DOHH2 (cell line): Measurements from ENCODE around the gene LRIF1.
"Not testable (repeated sequence)": the region's sequence is repeated elsewhere in the genome, so short reads cannot be mapped to it uniquely, and the experiment has no call there.

ENCODE experiments used
- H3F3A ChIP-seq: fragments of 200-600 bp; sonication (generic), shearing (Covaris generic); 2 replicates; pipeline ENCODE4 v1.6.0; 2016; ENCODE audit warnings: antibody characterized with exemption, mild to moderate bottlenecking; ENCODE audit not compliant: control insufficient read depth, insufficient read depth
- H3K27ac ChIP-seq: fragments of 200-600 bp; sonication (generic); 2 replicates; pipeline ENCODE4 v1.5.1; 2014; ENCODE audit warnings: low read depth, mild to moderate bottlenecking, low read length, moderate library complexity
- H3K27me3 ChIP-seq: fragments of 200-600 bp; sonication (generic); 2 replicates; pipeline ENCODE4 v1.6.1; 2014; ENCODE audit warnings: mild to moderate bottlenecking, low read length, mixed read lengths; ENCODE audit not compliant: control insufficient read depth
- H3K36me3 ChIP-seq: fragments of 200-600 bp; sonication (generic); 2 replicates; pipeline ENCODE4 v1.6.1; 2014; ENCODE audit warnings: mild to moderate bottlenecking, low read length, moderate library complexity, mixed read lengths; ENCODE audit not compliant: control insufficient read depth
- H3K4me1 ChIP-seq: fragments of 200-600 bp; sonication (generic); 2 replicates; pipeline ENCODE4 v1.6.1; 2014; ENCODE audit warnings: mild to moderate bottlenecking, low read length, mixed read lengths; ENCODE audit not compliant: control insufficient read depth
- H3K4me2 ChIP-seq: fragments of 200-600 bp; sonication (generic); 2 replicates; pipeline ENCODE4 v1.6.0; 2014; ENCODE audit warnings: mild to moderate bottlenecking, low read length, moderate library complexity
- H3K4me3 ChIP-seq: fragments of 200-600 bp; sonication (generic); 2 replicates; pipeline ENCODE4 v1.5.1; 2014; ENCODE audit warnings: mild to moderate bottlenecking, low read length, mixed read lengths
- H3K79me2 ChIP-seq: fragments of 200-600 bp; sonication (generic); 2 replicates; pipeline ENCODE4 v1.6.1; 2014; ENCODE audit warnings: mild to moderate bottlenecking, low read length, mixed read lengths; ENCODE audit not compliant: control insufficient read depth
- H3K9me2 ChIP-seq: fragments of 200-600 bp; sonication (generic); replicated peaks from 2 replicates; pipeline ENCODE4 v1.6.1; 2014; ENCODE audit warnings: mild to moderate bottlenecking, low read length, mixed read lengths; ENCODE audit not compliant: control insufficient read depth
- H3K9me3 ChIP-seq: fragments of 200-600 bp; sonication (generic); 2 replicates; pipeline ENCODE4 v1.6.1; 2014; ENCODE audit warnings: antibody characterized with exemption, low read length, mixed read lengths; ENCODE audit not compliant: control insufficient read depth, insufficient read depth
- H4K20me1 ChIP-seq: fragments of 200-600 bp; sonication (generic); 2 replicates; pipeline ENCODE4 v1.6.0; 2014; ENCODE audit warnings: low read depth, mild to moderate bottlenecking, antibody characterized with exemption, low read length, moderate library complexity; ENCODE audit not compliant: control insufficient read depth, insufficient read depth
- CTCF ChIP-seq: fragments of 200-600 bp; sonication (generic); IDR thresholded peaks from one replicate; pipeline ENCODE4 v1.5.1; 2014; ENCODE audit warnings: antibody characterized with exemption, mild to moderate bottlenecking, low read depth, low read length; ENCODE audit not compliant: poor library complexity, severe bottlenecking
- EZH2phosphoT487 ChIP-seq: fragments of 200-600 bp; sonication (generic); IDR thresholded peaks from 2 replicates; pipeline ENCODE4 v1.6.1; 2017; ENCODE audit warnings: borderline replicate concordance, mild to moderate bottlenecking, antibody characterized with exemption, low read length, moderate library complexity, mixed read lengths

LRIF1 gene

DNA sequence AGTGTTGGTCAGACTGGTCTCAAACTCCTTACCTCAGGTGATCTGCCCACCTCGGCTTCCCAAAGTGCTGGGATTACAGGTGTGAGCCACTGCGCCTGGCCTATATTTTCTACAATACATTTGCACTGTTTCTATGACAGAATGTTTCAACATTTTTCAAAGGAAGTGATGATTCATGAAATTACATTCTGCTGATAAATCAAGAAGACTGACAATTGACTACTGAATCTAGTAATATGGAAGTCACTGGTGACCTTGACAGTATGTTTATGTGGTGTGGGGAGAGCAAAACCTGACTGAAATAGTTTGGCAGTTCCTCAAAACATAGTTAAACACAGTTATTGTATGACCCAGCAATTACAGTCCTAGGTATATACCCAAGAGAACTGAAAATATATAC, 18.1 kb downstream of the LRIF1 start:
- no peaks in the 10 kb centered on the region for H3K79me2 ChIP-seq
- TF ChIP-seq EZH2phosphoT487 (no peak), CTCF (no peak)

GRCh38 chr1:110944806-110945205, 18.9 kb downstream of the LRIF1 start:
- no peaks in the 10 kb centered on the region for H4K20me1 ChIP-seq

More for the DNA sequence above, 18.1 kb downstream of the LRIF1 start:
- Histone ChIP-seq H3K27me3 (no peaks in the 10 kb centered on the region), H3F3A (peaks cover 13% of the 10 kb centered on the region; the same call in 1 of the 2 replicates), H3K4me3 (no peak overlapping the region), H3K36me3 (peaks cover 34% of the 10 kb centered on the region), H3K9me2 (no peaks in the 10 kb centered on the region), H3K4me1 (no peaks in the 10 kb centered on the region), H3K4me2 (no peak overlapping the region), H4K20me1 (no peaks in the 10 kb centered on the region), H3K9me3 (no peaks in the 10 kb centered on the region), H3K27ac (no peak overlapping the region)

DNA sequence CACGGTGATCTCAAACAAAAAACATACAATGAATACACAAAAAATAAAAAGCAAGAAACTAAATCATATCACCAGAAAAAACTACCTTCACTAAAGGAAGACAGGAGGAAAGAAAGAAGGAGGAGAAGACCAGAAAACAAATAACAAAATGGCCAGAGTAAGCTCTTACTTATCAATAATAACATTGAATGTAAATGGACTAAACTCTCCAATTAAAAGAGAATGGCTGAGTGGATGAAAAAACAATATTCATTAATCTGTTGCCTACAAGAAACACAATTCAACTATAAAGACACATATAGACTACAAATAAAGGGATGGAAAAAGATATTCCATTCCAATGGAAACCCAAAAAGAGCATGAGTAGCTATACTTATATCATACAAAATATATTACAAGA, 27.2 kb downstream of the LRIF1 start:
- H3K36me3 ChIP-seq: no peaks in the 10 kb centered on the region
- TF ChIP-seq EZH2phosphoT487: no peak
- no peak for TF ChIP-seq CTCF
- no peaks in the 10 kb centered on the region for H3K9me2 ChIP-seq
- peaks cover 3% of the 10 kb centered on the region; the same call in 1 of the 2 replicates for H3F3A ChIP-seq
- no peaks in the 10 kb centered on the region for H3K4me1 ChIP-seq
- no peak overlapping the region for H3K4me3 ChIP-seq
- no peak overlapping the region for H3K27ac ChIP-seq
- no peaks in the 10 kb centered on the region for H4K20me1 ChIP-seq
- no peak overlapping the region for H3K4me2 ChIP-seq
- H3K9me3 ChIP-seq: no peaks in the 10 kb centered on the region
- no peaks in the 10 kb centered on the region for H3K27me3 ChIP-seq
- H3K79me2 ChIP-seq: no peaks in the 10 kb centered on the region

More at GRCh38 chr1:110944806-110945205, 18.9 kb downstream of the LRIF1 start:
- H3K4me2 ChIP-seq: no peak overlapping the region
- H3K4me3 ChIP-seq: no peak overlapping the region
- H3K9me3 ChIP-seq: no peaks in the 10 kb centered on the region
- H3K27ac ChIP-seq: no peak overlapping the region
- TF ChIP-seq EZH2phosphoT487: no peak
- no peak for TF ChIP-seq CTCF
- no peaks in the 10 kb centered on the region for H3K27me3 ChIP-seq
- H3K36me3 ChIP-seq: peaks cover 26% of the 10 kb centered on the region
- no peaks in the 10 kb centered on the region for H3K79me2 ChIP-seq
- peaks cover 13% of the 10 kb centered on the region; the same call in 1 of the 2 replicates for H3F3A ChIP-seq
- no peaks in the 10 kb centered on the region for H3K4me1 ChIP-seq
- no peaks in the 10 kb centered on the region for H3K9me2 ChIP-seq

DNA sequence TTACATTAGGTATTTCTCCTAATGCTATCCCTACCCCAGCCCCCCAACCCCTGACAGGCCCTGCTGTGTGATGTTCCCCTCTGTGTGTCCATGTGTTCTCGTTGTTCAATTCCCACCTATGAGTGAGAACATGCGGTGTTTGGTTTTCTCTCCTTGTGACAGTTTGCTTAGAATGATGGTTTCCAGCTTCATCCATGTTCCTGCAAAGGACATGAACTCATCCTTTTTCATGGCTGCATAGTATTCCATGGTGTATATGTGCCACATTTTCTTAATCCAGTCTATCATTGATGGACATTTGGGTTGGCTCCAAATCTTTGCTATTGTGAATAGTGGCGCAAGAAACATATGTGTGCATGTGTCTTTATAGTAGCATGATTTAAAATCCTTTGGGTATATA, 32.6 kb downstream of the LRIF1 start:
- not testable (repeated sequence) for H3K27ac ChIP-seq, H3K79me2 ChIP-seq

More for the DNA sequence above, 32.6 kb downstream of the LRIF1 start:
- not testable (repeated sequence) for H3F3A ChIP-seq, H3K9me2 ChIP-seq, H3K4me3 ChIP-seq, H3K4me1 ChIP-seq, H4K20me1 ChIP-seq, H3K4me2 ChIP-seq, H3K27me3 ChIP-seq, H3K36me3 ChIP-seq, H3K9me3 ChIP-seq
